SK-N-SH (cell line): Measurements from ENCODE around the gene FAM72D.
"Not testable (repeated sequence)": the region's sequence is repeated elsewhere in the genome, so short reads cannot be mapped to it uniquely, and the experiment has no call there.

Source experiments
- ELF1 ChIP-seq: IDR thresholded peaks from 2 replicates; pipeline ENCODE4 v1.4.0; 2012
- EP300 ChIP-seq, 2 experiments: IDR thresholded peaks; 2 replicates each; pipeline versions ENCODE4 v1.4.0 to v1.6.1; 2012; ENCODE audit warnings: borderline replicate concordance in 1 of 2, low read depth in 1 of 2, low read length in 1 of 2
- GATA2 ChIP-seq: sonication (generic); formaldehyde crosslinking; IDR thresholded peaks from 2 replicates; pipeline ENCODE4 v1.5.0; 2020; ENCODE audit warnings: mild to moderate bottlenecking, missing genetic modification reagents
- SIN3A ChIP-seq: IDR thresholded peaks from 2 replicates; pipeline ENCODE4 v1.6.1; 2012; ENCODE audit warnings: low read depth, mild to moderate bottlenecking, low read length, moderate library complexity, borderline replicate concordance
- SMC3 ChIP-seq: IDR thresholded peaks from 2 replicates; pipeline ENCODE4 v1.6.1; 2012; ENCODE audit warnings: low read depth, low read length, improper control_type of control experiment
- TF ChIP-seq, protein P1 (sequence below): fragments of 200-600 bp; sonication (generic); IDR thresholded peaks from 2 replicates; pipeline ENCODE4 v1.6.1; 2017; ENCODE audit warnings: antibody characterized with exemption, mild to moderate bottlenecking, moderate library complexity
- TF ChIP-seq, protein P2 (sequence below): fragments of 150-350 bp; IDR thresholded peaks from 2 replicates; pipeline ENCODE4 v1.6.1; 2017; ENCODE audit warnings: antibody characterized with exemption, low read length, low read depth, borderline replicate concordance

DNA sequence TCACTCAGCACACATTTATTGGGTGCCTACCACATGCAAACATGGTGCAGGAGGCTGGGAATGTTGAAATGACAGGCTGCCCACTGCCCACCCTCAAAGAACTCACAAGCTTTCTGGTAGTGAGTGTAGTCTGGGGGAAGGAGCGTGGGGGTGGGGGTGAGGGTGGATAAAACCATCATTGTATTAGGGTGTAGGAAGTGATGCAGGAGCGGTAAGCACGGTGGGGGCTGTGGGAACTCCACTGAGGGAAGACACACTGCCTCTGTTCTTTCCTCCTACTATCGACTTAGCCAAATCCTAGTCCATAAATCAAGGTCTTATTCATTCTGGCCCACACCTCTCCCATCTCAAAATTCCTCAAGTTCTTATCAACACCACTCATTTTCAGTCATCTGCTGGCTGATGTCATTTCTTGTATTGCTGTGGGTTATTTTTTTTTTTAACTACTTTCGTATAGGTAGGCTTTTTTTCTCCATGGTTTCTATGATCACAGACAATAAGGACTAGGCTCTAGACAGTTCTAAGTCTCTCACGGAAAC is 21.7 kb upstream of the FAM72D start:
- TF ChIP-seq EP300 (IDR thresholded peaks at IDR 0.05; ENCODE audit: borderline replicate concordance in 1 of 2, low read depth in 1 of 2, low read length in 1 of 2); SMC3; GATA2 (CRISPR knock-in tag); SIN3A; ELF1: not testable (repeated sequence)
- TF ChIP-seq, protein P1, sequence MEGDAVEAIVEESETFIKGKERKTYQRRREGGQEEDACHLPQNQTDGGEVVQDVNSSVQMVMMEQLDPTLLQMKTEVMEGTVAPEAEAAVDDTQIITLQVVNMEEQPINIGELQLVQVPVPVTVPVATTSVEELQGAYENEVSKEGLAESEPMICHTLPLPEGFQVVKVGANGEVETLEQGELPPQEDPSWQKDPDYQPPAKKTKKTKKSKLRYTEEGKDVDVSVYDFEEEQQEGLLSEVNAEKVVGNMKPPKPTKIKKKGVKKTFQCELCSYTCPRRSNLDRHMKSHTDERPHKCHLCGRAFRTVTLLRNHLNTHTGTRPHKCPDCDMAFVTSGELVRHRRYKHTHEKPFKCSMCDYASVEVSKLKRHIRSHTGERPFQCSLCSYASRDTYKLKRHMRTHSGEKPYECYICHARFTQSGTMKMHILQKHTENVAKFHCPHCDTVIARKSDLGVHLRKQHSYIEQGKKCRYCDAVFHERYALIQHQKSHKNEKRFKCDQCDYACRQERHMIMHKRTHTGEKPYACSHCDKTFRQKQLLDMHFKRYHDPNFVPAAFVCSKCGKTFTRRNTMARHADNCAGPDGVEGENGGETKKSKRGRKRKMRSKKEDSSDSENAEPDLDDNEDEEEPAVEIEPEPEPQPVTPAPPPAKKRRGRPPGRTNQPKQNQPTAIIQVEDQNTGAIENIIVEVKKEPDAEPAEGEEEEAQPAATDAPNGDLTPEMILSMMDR, result not testable (repeated sequence)
- TF ChIP-seq, protein P2, sequence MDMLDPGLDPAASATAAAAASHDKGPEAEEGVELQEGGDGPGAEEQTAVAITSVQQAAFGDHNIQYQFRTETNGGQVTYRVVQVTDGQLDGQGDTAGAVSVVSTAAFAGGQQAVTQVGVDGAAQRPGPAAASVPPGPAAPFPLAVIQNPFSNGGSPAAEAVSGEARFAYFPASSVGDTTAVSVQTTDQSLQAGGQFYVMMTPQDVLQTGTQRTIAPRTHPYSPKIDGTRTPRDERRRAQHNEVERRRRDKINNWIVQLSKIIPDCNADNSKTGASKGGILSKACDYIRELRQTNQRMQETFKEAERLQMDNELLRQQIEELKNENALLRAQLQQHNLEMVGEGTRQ, result not testable (repeated sequence)
